Sigmoid colon (tissue), 7 donors: ENCODE measurements around the gene MRAS. TPM values are rescaled to one million over a fixed set of nuclear protein-coding genes. Genes with fewer than 3 reads are reported as not detected.

Experiments
- DNase-seq: peaks from one replicate; pipeline ENCODE4 v3.0.0-alpha.2; 2019
- H3K27ac ChIP-seq, 4 donors: fragments of 200-600 bp; sonication (generic); one replicate each; pipeline ENCODE4 v1.5.1; 2016 to 2019; ENCODE audit warnings: mild to moderate bottlenecking in 1 of 4
- H3K27me3 ChIP-seq, 3 donors: fragments of 200-600 bp; sonication (generic); one replicate each; pipeline ENCODE4 v1.5.1; 2019; ENCODE audit warnings: mild to moderate bottlenecking in 1 of 3
- H3K36me3 ChIP-seq, 4 donors: fragments of 200-600 bp; sonication (generic); one replicate each; pipeline ENCODE4 v1.5.1; 2016 to 2019
- H3K4me1 ChIP-seq, 4 donors: fragments of 200-600 bp; sonication (generic); one replicate each; pipeline ENCODE4 v1.5.1; 2017 to 2019
- H3K4me3 ChIP-seq, 4 donors: fragments of 200-600 bp; sonication (generic); one replicate each; pipeline ENCODE4 v1.5.1; 2017 to 2019; ENCODE audit warnings: mild to moderate bottlenecking in 2 of 4, moderate library complexity in 1 of 4
- H3K9me3 ChIP-seq, 4 donors: fragments of 200-600 bp in 3 of 4; sonication (generic) in 3 of 4; one replicate each; pipeline versions ENCODE4 v1.5.1 to v1.6.1; 2013 to 2019
- CTCF ChIP-seq, 4 experiments: fragments of 450-650 bp in 3 of 4; fragments of 200-600 bp in 1 of 4; IDR thresholded peaks; one replicate each; pipeline ENCODE4 v1.5.1; 2016 to 2019; ENCODE audit warnings: antibody characterized with exemption in 4 of 4, mild to moderate bottlenecking in 3 of 4, moderate library complexity in 2 of 4
- EP300 ChIP-seq, 4 donors: sonication (generic); formaldehyde crosslinking; IDR thresholded peaks; one replicate each; pipeline ENCODE4 v1.6.1; 2017; ENCODE audit warnings: antibody characterized with exemption in 4 of 4
- POLR2A ChIP-seq, 2 donors: fragments of 450-650 bp; IDR thresholded peaks; one replicate each; pipeline ENCODE4 v1.6.1; 2016; ENCODE audit warnings: antibody characterized with exemption in 2 of 2, mild to moderate bottlenecking in 2 of 2, moderate library complexity in 2 of 2
- POLR2AphosphoS5 ChIP-seq, 4 donors: sonication (generic); formaldehyde crosslinking; IDR thresholded peaks; one replicate each; pipeline ENCODE4 v1.6.1; 2017; ENCODE audit warnings: antibody characterized with exemption in 4 of 4
- WGBS, 2 donors: extraction: QIAGEN DNeasy Blood & Tissue Kit; methylation state at CpG; one replicate each; pipeline ENCODE4 v1.1.7; 2013; 5-methylcytosine and 5-hydroxymethylcytosine counted together
- intact Hi-C: fragments of 100-400 bp; cut with DNase I; formaldehyde crosslinking; loops from one replicate; pipeline ENCODE4 v1.15.1; 2023
- polyA plus RNA-seq, 3 donors: library from polyadenylated mRNA; stranded (reverse); fragments of 200-250 nt; gene quantifications; one replicate each; pipeline ENCODE4 v1.2.3, GENCODE V29; 2013
- total RNA-seq, 4 donors: library from RNA; depleted of rRNA; stranded (reverse); fragments of >200 nt; gene quantifications; one replicate each; pipeline ENCODE4 v1.1.0, GENCODE V29; 2016
- donor health status: healthy with polysubstance abuse.
- donor health status: Bipolar disorder and iron deficiency.
- donor health status: healthy.

Gene MRAS
- total and polyA plus RNA-seq, 7 donors, result 3.5 to 36.8 (median 24.4) TPM

GRCh38 chr3:138362538-138362937, 14.2 kb downstream of the MRAS start:
- Histone ChIP-seq H3K9me3 (no peaks in the 10 kb centered on the region), H3K27me3 (no peaks in the 10 kb centered on the region), H3K36me3 (no peaks in the 10 kb centered on the region), H3K4me3 (no peak overlapping the region), H3K4me1 (peaks cover 0 to 52% (median 22%) of the 10 kb centered on the region in 4 donors), H3K27ac (no peak overlapping the region)
- peak; percentile 43 for DNase-seq
- no peak for TF ChIP-seq CTCF (IDR thresholded peaks at IDR 0.05)
- intact Hi-C loops, result no loop called here
- WGBS, 2 donors, result 85 to 94% methylated on average over 7 of the region's 7 CpGs

GRCh38 chr3:138363322-138363721, 14.9 kb downstream of the MRAS start:
- TF ChIP-seq POLR2A (IDR thresholded peaks at IDR 0.05) (no peak), CTCF (IDR thresholded peaks at IDR 0.05) (no peak), POLR2AphosphoS5 (IDR thresholded peaks at IDR 0.05) (no peak), EP300 (IDR thresholded peaks at IDR 0.05) (no peak)
- H3K27ac ChIP-seq, result no peak overlapping the region

GRCh38 chr3:138364356-138365252, 16.2 kb downstream of the MRAS start:
- H3K4me3 ChIP-seq, result no peak overlapping the region
- DNase-seq, result no peak
- H3K27me3 ChIP-seq, result no peaks in the 10 kb centered on the region
- TF ChIP-seq POLR2AphosphoS5 (IDR thresholded peaks at IDR 0.05), result no peak
- no peak for TF ChIP-seq POLR2A (IDR thresholded peaks at IDR 0.05)
- no peak for TF ChIP-seq EP300 (IDR thresholded peaks at IDR 0.05)
- TF ChIP-seq CTCF (IDR thresholded peaks at IDR 0.05), result no peak
- intact Hi-C loops, result no loop called here
- H3K4me1 ChIP-seq, result peaks cover 0 to 53% (median 11%) of the 10 kb centered on the region in 4 donors
- H3K9me3 ChIP-seq, result no peaks in the 10 kb centered on the region
- 79 to 87% methylated on average over 6 of the region's 6 CpGs for WGBS, 2 donors
- H3K36me3 ChIP-seq, result no peaks in the 10 kb centered on the region
- H3K27ac ChIP-seq, result no peak overlapping the region

More at GRCh38 chr3:138363322-138363721, 14.9 kb downstream of the MRAS start:
- H3K9me3 ChIP-seq, result no peaks in the 10 kb centered on the region
- H3K27me3 ChIP-seq, result no peaks in the 10 kb centered on the region
- peaks cover 0 to 56% (median 24%) of the 10 kb centered on the region in 4 donors for H3K4me1 ChIP-seq
- no peaks in the 10 kb centered on the region for H3K36me3 ChIP-seq
- DNase-seq, result no peak
- WGBS, 2 donors, result 91 to 93% methylated on average over 4 of the region's 4 CpGs
- intact Hi-C loops, result no loop called here
- no peak overlapping the region for H3K4me3 ChIP-seq

GRCh38 chr3:138365253-138365555, 16.8 kb downstream of the MRAS start:
- WGBS, 2 donors, result 88 to 92% methylated on average over 4 of the region's 4 CpGs
- H3K36me3 ChIP-seq, result no peaks in the 10 kb centered on the region
- DNase-seq, result no peak
- H3K27ac ChIP-seq, result no peak overlapping the region
- no peak overlapping the region for H3K4me3 ChIP-seq
- no peaks in the 10 kb centered on the region for H3K9me3 ChIP-seq
- peaks cover 0 to 48% (median 9%) of the 10 kb centered on the region in 4 donors for H3K4me1 ChIP-seq
- TF ChIP-seq CTCF (IDR thresholded peaks at IDR 0.05), result no peak
- no peak for TF ChIP-seq POLR2A (IDR thresholded peaks at IDR 0.05)
- no peak for TF ChIP-seq POLR2AphosphoS5 (IDR thresholded peaks at IDR 0.05)
- no peak for TF ChIP-seq EP300 (IDR thresholded peaks at IDR 0.05)
- H3K27me3 ChIP-seq, result no peaks in the 10 kb centered on the region
- intact Hi-C loops, result no loop called here
